GM21723 (cell line): ENCODE results near the gene IBA57.
"Not testable (repeated sequence)": the region's sequence is repeated elsewhere in the genome, so short reads cannot be mapped to it uniquely, and the experiment has no call there.

ENCODE experiments used
- ATAC-seq: cut with Tn5 transposase; IDR thresholded peaks from one replicate; pipeline ENCODE4 v1.9.1; 2021; ENCODE audit warnings: mild to moderate bottlenecking, moderate library complexity; ENCODE audit not compliant: unreplicated experiment

IBA57 gene

DNA sequence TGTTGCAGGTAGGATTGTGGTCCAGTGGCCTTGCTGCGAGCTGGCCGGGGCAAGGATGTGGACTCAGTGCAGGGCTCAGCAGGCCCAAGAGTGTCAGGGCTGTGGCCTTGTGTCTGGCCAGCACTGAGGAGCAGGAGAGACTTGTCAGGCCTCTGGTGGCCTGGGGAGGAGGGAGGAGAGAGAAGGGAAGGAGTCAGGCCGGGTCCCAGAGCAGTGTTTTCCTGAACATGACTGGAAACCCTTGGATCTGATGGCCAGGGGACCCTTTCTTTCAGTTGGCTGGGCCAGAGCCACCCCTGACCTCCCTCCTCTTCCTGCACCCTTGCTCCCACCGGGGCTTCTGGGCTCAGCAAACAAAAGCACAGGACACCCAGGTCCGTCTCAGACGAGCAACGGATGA is 5.1 kb downstream of the IBA57 start:
- no peak for ATAC-seq

GRCh38 chr1:228171221-228171891 is 5.8 kb downstream of the IBA57 start:
- no peak for ATAC-seq

- no peak for ATAC-seq
Measured at GRCh38 chr1:228172591-228173527, 7.3 kb downstream of the IBA57 start.

DNA sequence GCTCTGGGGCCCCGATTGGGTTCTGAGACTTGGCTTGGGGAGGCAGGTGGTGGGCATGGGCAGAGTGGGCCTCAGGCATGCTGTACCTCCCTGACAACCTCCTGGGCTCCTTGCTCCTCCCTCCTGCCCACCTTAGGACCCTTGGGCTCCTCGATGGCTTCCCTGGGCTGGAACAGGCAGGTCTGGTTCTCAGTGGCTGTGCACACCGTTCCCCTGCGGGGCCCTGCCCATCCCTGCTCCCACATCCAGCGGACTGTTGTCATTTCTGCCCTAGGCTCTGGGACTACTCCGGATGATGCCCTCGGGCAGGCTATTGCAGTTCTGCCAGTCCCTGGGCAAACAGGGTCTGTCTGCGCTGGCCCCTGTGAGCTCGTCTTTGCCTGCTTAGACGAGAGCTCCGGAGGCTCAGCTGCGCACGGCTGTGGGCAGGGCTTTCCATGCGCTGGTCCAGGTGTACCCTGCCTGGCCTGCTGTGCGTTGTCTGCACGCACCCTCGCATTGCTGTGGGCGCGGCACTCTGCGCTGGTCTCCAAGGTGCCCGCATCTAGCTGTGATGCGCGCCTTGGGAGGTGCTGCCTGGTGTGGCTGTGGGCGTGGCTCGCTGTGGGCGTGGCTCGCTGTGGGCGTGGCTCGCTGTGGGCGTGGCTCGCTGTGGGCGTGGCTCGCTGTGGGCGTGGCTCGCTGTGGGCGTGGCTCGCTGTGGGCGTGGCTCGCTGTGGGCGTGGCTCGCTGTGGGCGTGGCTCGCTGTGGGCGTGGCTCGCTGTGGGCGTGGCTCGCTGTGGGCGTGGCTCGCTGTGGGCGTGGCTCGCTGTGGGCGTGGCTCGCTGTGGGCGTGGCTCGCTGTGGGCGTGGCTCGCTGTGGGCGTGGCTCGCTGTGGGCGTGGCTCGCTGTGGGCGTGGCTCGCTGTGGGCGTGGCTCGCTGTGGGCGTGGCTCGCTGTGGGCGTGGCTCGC is 8.2 kb downstream of the IBA57 start:
- not testable (repeated sequence) for ATAC-seq

DNA sequence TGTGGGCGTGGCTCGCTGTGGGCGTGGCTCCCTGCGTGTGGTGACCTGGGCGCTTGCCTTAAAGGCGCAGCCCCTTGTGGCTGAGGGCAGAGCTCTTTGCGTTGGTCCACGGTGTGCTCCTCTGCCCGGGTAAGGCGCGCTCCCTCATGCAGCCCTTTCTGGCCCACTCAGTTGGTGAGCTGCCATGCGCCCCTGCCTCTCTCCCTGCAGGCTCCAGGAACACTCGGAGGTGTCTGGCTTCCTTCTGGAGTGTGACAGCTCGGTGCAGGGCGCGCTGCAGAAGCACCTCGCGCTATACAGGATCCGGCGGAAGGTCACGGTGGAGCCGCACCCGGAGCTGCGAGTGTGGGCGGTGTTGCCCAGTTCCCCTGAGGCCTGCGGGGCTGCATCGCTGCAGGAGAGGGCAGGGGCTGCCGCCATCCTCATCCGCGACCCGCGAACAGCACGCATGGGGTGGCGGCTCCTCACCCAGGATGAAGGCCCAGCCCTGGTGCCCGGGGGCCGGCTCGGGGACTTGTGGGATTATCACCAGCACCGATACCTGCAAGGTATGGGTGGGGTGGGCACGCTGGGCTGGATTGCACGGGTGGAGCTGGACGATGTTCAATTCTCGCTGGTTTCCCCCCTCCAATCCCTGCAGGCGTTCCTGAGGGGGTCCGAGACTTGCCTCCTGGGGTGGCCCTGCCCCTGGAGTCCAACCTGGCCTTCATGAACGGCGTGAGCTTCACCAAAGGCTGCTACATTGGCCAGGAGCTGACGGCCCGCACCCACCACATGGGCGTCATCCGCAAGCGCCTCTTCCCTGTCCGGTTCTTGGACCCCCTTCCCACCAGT is 9.1 kb downstream of the IBA57 start:
- no peak for ATAC-seq

GRCh38 chr1:228175316-228176023 is 9.9 kb downstream of the IBA57 start:
- no peak for ATAC-seq

GRCh38 chr1:228176024-228176395 is 10.4 kb downstream of the IBA57 start:
- ATAC-seq, result no peak

DNA sequence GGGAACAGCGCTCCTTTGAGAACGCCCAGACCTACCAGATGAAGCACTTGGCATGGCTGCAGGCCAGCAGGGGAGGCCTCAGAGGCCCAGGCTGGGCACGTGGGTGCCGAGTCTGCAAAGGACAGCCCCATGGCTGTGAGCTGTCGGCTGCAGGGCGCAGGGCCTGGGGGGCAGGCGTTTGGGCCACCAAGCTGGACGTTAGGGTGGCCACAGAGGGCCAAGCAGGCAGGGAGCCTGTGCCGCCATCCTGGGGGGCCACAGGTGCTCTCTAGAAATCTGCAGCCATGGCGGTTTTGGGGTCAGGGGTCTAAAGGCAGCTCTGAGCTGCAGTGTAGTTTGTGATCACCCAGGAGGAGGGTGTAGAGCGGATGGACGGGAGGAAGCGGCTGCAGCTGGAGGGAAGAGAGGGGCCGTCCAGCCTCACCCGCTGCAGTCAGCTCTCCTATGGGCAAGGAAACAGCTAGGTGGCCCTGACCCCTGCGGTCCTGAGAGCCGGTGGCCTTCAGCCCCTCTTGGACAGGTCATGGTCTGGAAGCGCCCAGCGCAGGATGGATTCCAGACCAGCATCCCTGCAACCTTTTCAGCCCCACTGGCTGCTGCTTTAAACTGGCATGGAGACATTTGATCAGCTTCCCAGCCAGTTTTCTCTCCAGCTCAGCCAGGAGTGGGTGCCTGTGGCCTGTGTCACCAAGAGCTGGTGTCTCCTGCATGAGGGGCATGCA is 11.0 kb downstream of the IBA57 start:
- ATAC-seq, result no peak

DNA sequence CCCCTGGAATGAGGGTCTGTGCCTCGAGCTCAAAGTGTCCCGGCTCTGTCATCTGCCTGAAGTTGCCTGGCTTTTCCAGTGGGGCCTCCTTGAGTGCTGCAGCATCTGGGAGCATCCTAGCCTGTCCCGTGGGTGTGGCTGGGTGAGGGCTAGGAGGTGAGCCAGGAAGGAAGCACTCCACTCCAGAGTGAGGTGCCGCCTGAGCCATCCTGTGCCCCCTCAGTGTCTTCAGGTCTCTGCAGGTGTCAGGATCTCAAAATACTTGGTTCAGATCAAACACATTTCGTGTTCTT is 11.5 kb downstream of the IBA57 start:
- no peak for ATAC-seq

DNA sequence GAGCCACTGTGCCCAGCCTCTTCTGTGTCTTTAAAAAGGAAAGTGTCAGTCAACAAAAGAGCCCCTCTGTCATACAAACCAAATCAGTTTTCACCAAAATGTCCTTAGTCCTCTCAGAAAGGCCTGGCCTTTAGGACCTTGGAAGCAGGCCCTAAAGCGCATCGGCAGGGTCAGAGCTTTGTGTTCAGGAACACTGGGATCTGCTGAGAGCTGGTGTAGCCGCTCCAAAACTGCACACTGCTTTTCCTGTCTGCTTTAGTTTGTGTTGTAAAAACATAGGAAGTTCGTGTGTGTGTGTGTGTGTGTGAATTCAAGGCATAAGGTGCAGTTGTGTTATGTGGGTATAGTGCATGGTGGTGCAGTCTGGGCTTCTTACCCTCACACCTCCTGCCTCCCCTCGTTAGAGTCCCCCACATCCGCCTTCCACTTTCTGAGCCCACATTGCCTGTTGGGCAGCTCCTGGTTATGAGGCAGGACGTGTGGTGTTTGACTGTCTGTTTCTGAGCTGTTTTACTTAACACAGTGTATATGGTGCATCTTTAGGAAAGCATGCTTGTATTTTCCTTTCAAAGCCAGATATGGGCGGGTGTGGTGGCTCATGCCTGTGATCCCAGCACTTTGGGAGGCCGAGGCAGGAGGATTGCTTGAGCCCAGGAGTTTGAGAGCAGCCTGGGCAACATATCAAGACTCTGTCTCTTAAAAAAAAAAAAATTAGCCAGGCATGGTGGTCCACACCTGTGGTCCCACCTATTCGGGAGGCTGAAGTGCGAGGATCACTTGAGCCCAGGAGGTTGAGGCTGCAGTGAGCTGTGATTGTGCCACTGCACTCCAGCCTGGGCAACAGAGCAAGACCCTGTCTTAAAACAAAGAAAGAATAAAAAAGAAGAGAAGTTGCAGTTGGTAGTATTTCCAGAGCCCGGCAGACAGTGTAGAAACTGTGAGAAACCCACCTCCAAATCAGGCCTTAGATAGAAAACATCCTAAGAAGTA is 12.4 kb downstream of the IBA57 start:
- ATAC-seq, result no peak

DNA sequence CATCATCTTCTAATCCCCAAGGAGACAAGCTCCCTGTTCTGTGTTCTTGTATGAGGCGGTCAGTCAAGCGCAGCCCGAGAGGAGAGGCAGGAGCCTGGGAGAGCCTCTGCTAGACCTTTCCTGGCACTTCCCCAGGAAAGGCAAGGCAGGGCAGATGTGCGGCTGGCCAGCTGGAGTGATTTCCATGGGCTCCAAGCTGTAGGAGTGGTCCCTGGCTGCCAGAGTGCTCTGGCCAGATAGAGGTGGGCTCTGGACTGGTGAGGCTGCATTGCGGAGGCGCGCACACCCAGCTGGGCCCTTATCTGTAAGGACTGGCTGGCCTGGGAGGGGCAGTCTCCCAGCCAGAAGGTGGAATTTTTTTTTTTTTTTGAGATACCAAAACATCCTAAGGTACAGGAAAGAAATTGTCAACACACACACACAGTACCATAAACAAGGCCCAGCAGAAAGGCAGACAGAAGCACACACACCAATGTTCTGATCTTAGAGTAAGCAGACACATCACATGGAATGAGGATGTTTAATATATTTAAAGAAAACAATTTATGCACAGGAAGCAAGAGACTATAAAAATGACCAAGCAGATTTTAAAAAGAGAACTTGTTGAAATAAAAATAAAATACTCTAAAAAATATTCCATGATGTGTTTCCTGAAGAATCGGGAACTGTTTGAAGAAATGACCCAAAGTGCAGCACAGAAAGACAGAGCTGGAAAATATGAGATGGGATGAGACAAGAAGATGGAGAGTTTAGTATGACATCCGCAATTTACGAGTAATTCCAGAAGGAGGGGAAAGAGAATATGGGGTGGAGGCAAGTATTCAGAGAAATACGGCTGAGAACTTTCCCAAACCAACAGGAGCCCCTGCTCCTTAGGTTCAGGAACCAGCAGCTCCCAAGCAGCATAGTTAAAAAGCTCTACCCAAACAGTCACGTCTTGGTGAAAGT is 13.4 kb downstream of the IBA57 start:
- no peak for ATAC-seq

- ATAC-seq, result no peak
Measured at GRCh38 chr1:228180271-228180958, 14.8 kb downstream of the IBA57 start.

DNA sequence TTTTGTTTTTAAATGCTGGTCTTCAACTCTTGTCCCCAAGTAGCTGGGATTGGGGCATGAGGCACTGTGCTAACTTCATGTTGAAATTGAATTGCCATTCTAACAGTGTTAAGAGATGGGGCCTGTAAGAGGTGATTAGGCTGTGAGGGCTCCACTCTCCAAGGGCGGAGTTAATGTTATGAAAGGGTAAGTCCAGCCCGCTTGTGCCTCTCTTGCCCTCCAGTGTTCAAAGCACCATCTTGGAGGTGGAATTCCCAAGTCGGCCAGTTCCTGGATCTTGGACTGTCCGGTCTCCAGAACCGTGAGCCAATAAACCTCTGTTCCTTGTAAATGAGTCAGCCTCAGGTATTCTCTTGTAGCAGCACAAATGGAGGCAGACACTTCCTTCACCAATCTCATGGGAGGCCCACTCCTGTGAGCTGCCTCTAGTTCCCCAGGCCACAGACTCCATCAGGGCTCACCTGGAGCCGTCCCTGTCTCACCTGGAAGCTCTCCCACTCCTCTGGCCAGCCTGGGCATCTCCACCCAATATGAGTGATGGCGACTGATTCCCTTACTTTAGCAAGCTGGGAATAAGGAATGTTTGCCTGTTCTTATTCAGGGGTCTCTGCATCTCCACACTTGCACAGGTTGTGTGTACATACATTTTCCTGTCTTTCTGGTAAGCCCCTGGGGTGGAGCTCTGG is 15.5 kb downstream of the IBA57 start:
- no peak for ATAC-seq

DNA sequence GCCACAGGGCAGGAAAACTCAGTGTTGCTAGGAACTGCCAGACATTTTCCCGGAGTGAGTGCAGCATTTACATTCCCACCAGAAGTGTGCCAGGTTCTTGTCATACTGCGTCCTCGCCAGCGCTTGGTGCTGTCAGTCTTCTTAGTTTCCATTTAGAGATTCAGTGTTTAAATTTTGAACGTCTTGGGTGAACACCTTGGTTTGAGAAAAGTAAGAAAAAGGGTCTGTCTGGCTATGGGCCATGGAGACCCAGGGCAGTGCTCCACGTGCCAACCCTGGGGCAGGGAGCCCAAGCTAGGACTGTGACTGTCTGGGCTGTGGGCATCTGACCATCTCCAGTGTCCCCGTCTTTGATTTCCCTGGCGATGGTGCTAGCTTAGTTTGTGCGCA is 16.0 kb downstream of the IBA57 start:
- no peak for ATAC-seq

GRCh38 chr1:228182296-228183030 is 16.9 kb downstream of the IBA57 start:
- no peak for ATAC-seq
